Left renal pelvis (tissue), 4 donors: Measurements from ENCODE around the gene FOXR1. TPM values are rescaled to one million over a fixed set of nuclear protein-coding genes. Genes with fewer than 3 reads are reported as not detected.

Experiments used
- DNase-seq, 4 donors: peaks; one replicate each; pipeline ENCODE4 v3.0.0-alpha.2; 2013; ENCODE audit warnings: low read depth in 4 of 4, low spot score in 3 of 4
- polyA plus RNA-seq, 4 donors: library from polyadenylated mRNA; unstranded; fragments of 120-200 nt; gene quantifications; one replicate each; pipeline ENCODE4 v1.2.1, GENCODE V29; 2013; ENCODE audit not compliant: insufficient read length in 4 of 4

The FOXR1 gene
- polyA plus RNA-seq, 4 donors = not detected

DNA sequence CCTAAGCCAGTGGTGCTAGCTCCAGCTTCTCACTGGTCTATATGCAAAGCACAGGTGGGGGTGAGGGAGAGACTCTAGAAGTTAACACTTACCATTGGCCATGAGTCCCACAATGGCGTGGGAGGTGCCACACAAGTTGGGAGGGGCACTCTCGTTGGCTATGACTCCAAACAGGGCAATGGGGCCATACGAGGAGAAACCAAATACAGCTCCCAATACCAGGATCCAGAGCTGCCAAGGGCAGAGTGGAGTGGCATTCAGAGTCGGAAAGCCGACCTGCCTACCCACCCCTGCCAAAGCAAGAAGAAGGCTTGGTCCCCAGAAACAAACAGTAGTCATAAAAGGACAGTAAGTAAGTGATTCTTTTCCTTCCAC lies 53.5 kb downstream of the FOXR1 start:
- no peak for DNase-seq

GRCh38 chr11:119025541-119025940 lies 54.0 kb downstream of the FOXR1 start:
- DNase-seq = no peak

GRCh38 chr11:119025978-119026766 lies 54.6 kb downstream of the FOXR1 start:
- DNase-seq = no peak

- no peak for DNase-seq
These were observed 55.4 kb downstream of the FOXR1 start for GRCh38 chr11:119026970-119027369.

GRCh38 chr11:119027561-119028345 lies 56.2 kb downstream of the FOXR1 start:
- DNase-seq = no peak

DNA sequence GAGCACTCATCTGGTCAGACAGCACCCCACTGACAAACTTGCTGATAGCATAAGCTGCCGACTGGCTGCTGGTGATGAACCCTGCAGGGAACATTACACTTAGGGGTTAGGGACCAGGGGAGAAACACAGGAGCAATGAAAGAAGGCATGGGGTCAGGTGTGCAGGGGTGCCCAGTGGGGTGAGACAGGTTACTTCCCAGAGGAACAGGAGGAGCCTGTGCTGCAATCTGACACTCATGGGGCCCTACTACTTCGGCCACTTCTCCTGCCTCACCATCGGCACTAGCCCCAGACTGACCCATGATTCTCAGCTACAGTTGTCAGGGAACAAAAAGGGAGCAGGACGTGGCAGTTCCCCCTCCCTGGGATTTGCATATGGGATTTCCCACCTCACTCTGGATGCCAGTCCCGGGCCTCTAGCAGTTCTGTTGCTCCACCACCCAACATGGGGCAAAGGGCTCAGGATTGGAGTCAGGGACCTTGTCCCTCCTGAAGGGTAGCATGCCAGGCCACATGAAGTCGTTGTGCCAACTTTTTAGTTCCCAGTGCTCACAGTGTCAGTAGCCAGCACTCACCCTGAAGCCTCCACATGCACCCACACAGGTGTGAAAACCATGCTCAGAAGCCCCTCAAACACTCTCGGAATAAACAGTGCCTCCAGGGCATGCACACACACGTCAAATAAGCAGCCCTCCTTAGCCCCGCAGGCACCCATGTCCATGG lies 56.9 kb downstream of the FOXR1 start:
- DNase-seq = no peak

DNA sequence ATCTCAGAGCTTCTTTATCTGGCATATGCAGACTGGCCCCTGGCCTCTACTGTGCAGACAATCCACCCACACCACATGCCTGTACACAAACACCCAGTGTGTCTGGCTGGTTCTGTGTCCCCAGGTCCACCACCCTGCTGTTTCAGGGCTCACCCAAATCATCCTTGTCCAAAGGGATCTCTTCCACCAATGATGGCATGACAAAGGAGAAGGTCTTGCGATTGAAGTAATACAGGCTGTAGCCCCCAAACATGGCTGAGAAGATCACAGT lies 57.4 kb downstream of the FOXR1 start:
- DNase-seq = no peak

GRCh38 chr11:119029340-119030028 lies 57.9 kb downstream of the FOXR1 start:
- peak in 1 of 4 donors; percentile 62 for DNase-seq

GRCh38 chr11:119030029-119030328 lies 58.4 kb downstream of the FOXR1 start:
- DNase-seq = no peak

DNA sequence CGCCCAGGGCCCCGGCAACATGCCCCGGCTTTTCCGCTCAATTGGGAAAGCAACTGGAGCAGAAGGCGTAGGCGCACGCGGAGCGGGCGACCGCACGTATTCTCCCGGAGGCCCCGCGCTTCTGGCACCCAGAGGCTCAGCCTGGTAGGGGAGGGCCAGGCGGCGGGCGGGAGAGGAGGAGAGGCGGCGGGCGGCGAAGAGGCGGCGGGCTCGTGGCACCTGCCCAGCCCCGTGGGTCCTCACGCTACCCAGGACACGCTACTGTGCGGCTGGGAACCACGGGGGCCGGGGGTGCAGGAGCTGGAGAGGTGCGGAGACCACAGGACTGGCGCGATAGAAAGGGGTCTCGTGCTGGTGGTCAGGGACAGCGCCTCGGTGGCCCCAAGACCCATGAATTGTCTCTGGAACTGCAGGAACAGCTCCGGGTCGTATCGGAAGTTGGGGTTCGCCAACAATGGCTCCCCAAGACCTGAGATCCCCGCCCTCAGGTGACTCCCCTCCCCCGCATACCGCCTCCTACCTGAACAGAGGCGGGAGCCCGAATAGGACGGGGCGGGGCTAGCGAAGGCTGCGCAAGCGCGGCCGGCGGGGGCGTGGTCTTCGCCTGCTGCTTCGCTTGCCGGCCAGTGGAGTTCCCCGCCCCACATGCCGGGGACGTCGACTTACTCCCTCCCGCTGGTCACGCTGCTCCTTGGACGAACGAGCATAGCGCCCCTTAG lies 58.9 kb downstream of the FOXR1 start, which contains the start of gene SLC37A4:
Gene SLC37A4 (minus strand): TSS at position 549 of the 719 bp plus-strand sequence.
- peak; percentile 84 to 94 (median 88) for DNase-seq

Other genes with a start within 250 kb of the FOXR1 start
- gene DDX6, start 180.6 kb upstream of the FOXR1 start, polyA plus RNA-seq = 100 to 1,000 TPM; 105 to 144 (median 136) TPM
- gene CXCR5, start 87.9 kb upstream of the FOXR1 start, polyA plus RNA-seq = under 1 TPM in 1 of 4 donors, not detected in 3; 0.03 TPM
- gene BCL9L, start 45.8 kb upstream of the FOXR1 start, polyA plus RNA-seq = 10 to 100 TPM; 27.7 to 70.4 (median 33.7) TPM
- 10 to 100 TPM in 2 of 4 donors, 1 to 10 TPM in 1, under 1 TPM in 1; 0.52 to 56.1 (median 19.2) TPM for gene UPK2, start 15.5 kb upstream of the FOXR1 start, polyA plus RNA-seq
- gene CENATAC, start 26.4 kb downstream of the FOXR1 start, polyA plus RNA-seq = 10 to 100 TPM; 14.9 to 41.6 (median 21.0) TPM
- 1,000 to 10,000 TPM; 1,003 to 1,136 (median 1,061) TPM for gene RPS25, start 46.6 kb downstream of the FOXR1 start, polyA plus RNA-seq
- gene TRAPPC4, start 47.0 kb downstream of the FOXR1 start, polyA plus RNA-seq = 100 to 1,000 TPM in 2 of 4 donors, 10 to 100 TPM in 2; 55.5 to 127 (median 110) TPM
- gene SLC37A4, start 59.1 kb downstream of the FOXR1 start, polyA plus RNA-seq = 100 to 1,000 TPM in 1 of 4 donors, 10 to 100 TPM in 3; 13.9 to 108 (median 84.4) TPM
- gene HYOU1, start 85.4 kb downstream of the FOXR1 start, polyA plus RNA-seq = 100 to 1,000 TPM in 3 of 4 donors, 10 to 100 TPM in 1; 73.5 to 124 (median 116) TPM
- gene VPS11, start 96.1 kb downstream of the FOXR1 start, polyA plus RNA-seq = 10 to 100 TPM; 45.9 to 67.0 (median 52.1) TPM
- 10 to 100 TPM; 24.6 to 31.6 (median 26.2) TPM for gene HMBS, start 113.1 kb downstream of the FOXR1 start, polyA plus RNA-seq
- 10 to 100 TPM; 46.0 to 68.5 (median 62.1) TPM for gene DPAGT1, start 130.1 kb downstream of the FOXR1 start, polyA plus RNA-seq
- gene C2CD2L, start 135.6 kb downstream of the FOXR1 start, polyA plus RNA-seq = 10 to 100 TPM; 10.3 to 15.6 (median 11.3) TPM
- gene HINFP, start 149.8 kb downstream of the FOXR1 start, polyA plus RNA-seq = 10 to 100 TPM; 21.3 to 44.1 (median 26.5) TPM
- gene ABCG4, start 177.3 kb downstream of the FOXR1 start, polyA plus RNA-seq = 1 to 10 TPM in 2 of 4 donors, under 1 TPM in 2; 0.63 to 1.2 (median 0.88) TPM
- gene NLRX1, start 197.0 kb downstream of the FOXR1 start, polyA plus RNA-seq = 10 to 100 TPM in 3 of 4 donors, 1 to 10 TPM in 1; 7.8 to 12.6 (median 10.2) TPM
- 10 to 100 TPM in 3 of 4 donors, under 1 TPM in 1; 0.35 to 18.2 (median 12.8) TPM for gene NHERF4, start 213.7 kb downstream of the FOXR1 start, polyA plus RNA-seq
- gene CBL, start 234.6 kb downstream of the FOXR1 start, polyA plus RNA-seq = 10 to 100 TPM; 15.5 to 22.3 (median 20.4) TPM